Measurements from ENCODE around the gene RXFP2. TPM values are rescaled to one million over a fixed set of nuclear protein-coding genes. Genes with fewer than 3 reads are reported as not detected.

RXFP2 gene
- total RNA-seq, 2 donors from 2014 or later, result not detected

- Mint-ChIP-seq H3K4me1 (no peaks in the 10 kb centered on the region), H3K27ac (no peak overlapping the region)
Measured at GRCh38 chr13:31769575-31769974, 30.2 kb downstream of the RXFP2 start.

GRCh38 chr13:31772231-31772630 is 32.9 kb downstream of the RXFP2 start:
- WGBS, 2 experiments (ENCODE audit: insufficient coverage in 1 of 2, insufficient read length in 1 of 2), result 83 to 94% methylated on average over 2 to 4 of the region's 4 CpGs
- H3K27me3 ChIP-seq (ENCODE audit: control insufficient read depth, insufficient read depth, low read length, poor library complexity, severe bottlenecking), result no peaks in the 10 kb centered on the region
- Mint-ChIP-seq H3K9me3 (no peaks in the 10 kb centered on the region), H3K36me3 (ENCODE audit: low read depth) (no peaks in the 10 kb centered on the region), H3K4me3 (no peak overlapping the region), H3K27ac (no peak overlapping the region), H3K27me3 (ENCODE audit: insufficient read depth) (no peaks in the 10 kb centered on the region), H3K4me1 (no peaks in the 10 kb centered on the region)
- no peaks in the 10 kb centered on the region for H3K4me1 ChIP-seq (ENCODE audit: control insufficient read depth, insufficient read depth, low read length)
- no peaks in the 10 kb centered on the region for H3K36me3 ChIP-seq (ENCODE audit: control insufficient read depth, insufficient read depth, low read length)
- H3K9me3 ChIP-seq (ENCODE audit: control insufficient read depth, low read length), result no peaks in the 10 kb centered on the region
- no peak overlapping the region for H3K9ac ChIP-seq (ENCODE audit: extremely low read depth, low read length, poor library complexity, severe bottlenecking)
- no peak overlapping the region for H3K27ac ChIP-seq (ENCODE audit: low read depth, low read length)
- TF ChIP-seq CTCF (conservative IDR thresholded peaks at IDR 0.05), result no peak
- DNase-seq, result no peak
- no peak overlapping the region for H3K4me3 ChIP-seq (ENCODE audit: low read length)

More at GRCh38 chr13:31769575-31769974, 30.2 kb downstream of the RXFP2 start:
- H3K9me3 Mint-ChIP-seq, result no peaks in the 10 kb centered on the region
- Histone ChIP-seq H3K9ac (ENCODE audit: extremely low read depth, low read length, poor library complexity, severe bottlenecking) (no peak overlapping the region), H3K27me3 (ENCODE audit: control insufficient read depth, insufficient read depth, low read length, poor library complexity, severe bottlenecking) (no peaks in the 10 kb centered on the region), H3K4me1 (ENCODE audit: control insufficient read depth, insufficient read depth, low read length) (no peaks in the 10 kb centered on the region), H3K27ac (ENCODE audit: low read depth, low read length) (no peak overlapping the region), H3K4me3 (ENCODE audit: low read length) (no peak overlapping the region), H3K9me3 (ENCODE audit: control insufficient read depth, low read length) (no peaks in the 10 kb centered on the region), H3K36me3 (ENCODE audit: control insufficient read depth, insufficient read depth, low read length) (no peaks in the 10 kb centered on the region)
- H3K4me3 Mint-ChIP-seq, result no peak overlapping the region
- no peaks in the 10 kb centered on the region for H3K36me3 Mint-ChIP-seq (ENCODE audit: low read depth)
- TF ChIP-seq CTCF (conservative IDR thresholded peaks at IDR 0.05), result no peak
- no peaks in the 10 kb centered on the region for H3K27me3 Mint-ChIP-seq (ENCODE audit: insufficient read depth)
- no peak for DNase-seq
- 90 to 92% methylated on average over 2 to 4 of the region's 4 CpGs for WGBS, 2 experiments (ENCODE audit: insufficient coverage in 1 of 2, insufficient read length in 1 of 2)

- H3K9me3 ChIP-seq (ENCODE audit: control insufficient read depth, low read length), result no peaks in the 10 kb centered on the region
- TF ChIP-seq CTCF (conservative IDR thresholded peaks at IDR 0.05), result no peak
- H3K4me1 Mint-ChIP-seq, result no peaks in the 10 kb centered on the region
- no peaks in the 10 kb centered on the region for H3K27me3 ChIP-seq (ENCODE audit: control insufficient read depth, insufficient read depth, low read length, poor library complexity, severe bottlenecking)
- H3K36me3 ChIP-seq (ENCODE audit: control insufficient read depth, insufficient read depth, low read length), result no peaks in the 10 kb centered on the region
- H3K27ac Mint-ChIP-seq, result no peak overlapping the region
- H3K4me3 Mint-ChIP-seq, result no peak overlapping the region
- no peaks in the 10 kb centered on the region for H3K4me1 ChIP-seq (ENCODE audit: control insufficient read depth, insufficient read depth, low read length)
- WGBS, 2 experiments (ENCODE audit: insufficient coverage in 1 of 2, insufficient read length in 1 of 2), result 88 to 91% methylated on average over 1 to 4 of the region's 4 CpGs
- H3K4me3 ChIP-seq (ENCODE audit: low read length), result no peak overlapping the region
- no peaks in the 10 kb centered on the region for H3K36me3 Mint-ChIP-seq (ENCODE audit: low read depth)
- no peak for DNase-seq
- H3K9me3 Mint-ChIP-seq, result no peaks in the 10 kb centered on the region
- no peak overlapping the region for H3K27ac ChIP-seq (ENCODE audit: low read depth, low read length)
- H3K9ac ChIP-seq (ENCODE audit: extremely low read depth, low read length, poor library complexity, severe bottlenecking), result no peak overlapping the region
- H3K27me3 Mint-ChIP-seq (ENCODE audit: insufficient read depth), result no peaks in the 10 kb centered on the region
Measured at GRCh38 chr13:31773538-31773937, 34.2 kb downstream of the RXFP2 start.
